Central memory CD4-positive, alpha-beta T cell (primary cell): ENCODE data around the gene HSPG2.

Experiments used
- DNase-seq: peaks from one replicate; pipeline ENCODE4 v3.0.0; 2022

Gene HSPG2

GRCh38 chr1:21898326-21899200 is 38.5 kb downstream of the HSPG2 start:
- no peak for DNase-seq

GRCh38 chr1:21897844-21898243 is 39.3 kb downstream of the HSPG2 start:
- no peak for DNase-seq

- DNase-seq = no peak
Measured at GRCh38 chr1:21896652-21897532, 40.2 kb downstream of the HSPG2 start.

- DNase-seq = no peak
Measured at GRCh38 chr1:21896026-21896425, 41.1 kb downstream of the HSPG2 start.

- no peak for DNase-seq
Measured at GRCh38 chr1:21894034-21894881, 42.9 kb downstream of the HSPG2 start.

GRCh38 chr1:21893046-21893805 is 43.9 kb downstream of the HSPG2 start:
- DNase-seq = no peak

- DNase-seq = no peak
Measured at GRCh38 chr1:21891621-21892479, 45.3 kb downstream of the HSPG2 start.

GRCh38 chr1:21891081-21891480 is 46.0 kb downstream of the HSPG2 start:
- DNase-seq = no peak

GRCh38 chr1:21888500-21888899 is 48.6 kb downstream of the HSPG2 start:
- no peak for DNase-seq

- no peak for DNase-seq
Measured at GRCh38 chr1:21887796-21888195, 49.3 kb downstream of the HSPG2 start.

- no peak for DNase-seq
Measured at GRCh38 chr1:21887216-21887736, 49.8 kb downstream of the HSPG2 start.

GRCh38 chr1:21886486-21887215 is 50.5 kb downstream of the HSPG2 start:
- DNase-seq = no peak

- no peak for DNase-seq
Measured at GRCh38 chr1:21885236-21886037, 51.7 kb downstream of the HSPG2 start.

GRCh38 chr1:21884456-21885235 is 52.5 kb downstream of the HSPG2 start:
- no peak for DNase-seq

- DNase-seq = no peak
Measured at GRCh38 chr1:21882721-21883415, 54.2 kb downstream of the HSPG2 start.

- no peak for DNase-seq
Measured at GRCh38 chr1:21881250-21881649, 55.9 kb downstream of the HSPG2 start.

- DNase-seq = no peak
Measured at GRCh38 chr1:21880619-21880970, 56.5 kb downstream of the HSPG2 start.
